Tibial nerve (tissue), 4 donors: Measurements from ENCODE around the gene ABCG5. TPM values are rescaled to one million over a fixed set of nuclear protein-coding genes. Genes with fewer than 3 reads are reported as not detected.

Experiments
- DNase-seq, 2 donors: peaks; one replicate each; pipeline ENCODE4 v3.0.0-alpha.2; 2019; ENCODE audit warnings: low spot score in 2 of 2
- H3K27ac ChIP-seq, 4 donors: fragments of 200-600 bp; sonication (generic) in 3 of 4; one replicate each; pipeline ENCODE4 v1.5.1; 2017 to 2019; ENCODE audit warnings: mild to moderate bottlenecking in 1 of 4
- H3K27me3 ChIP-seq, 2 donors: fragments of 200-600 bp; sonication (generic) in 1 of 2; one replicate each; pipeline versions ENCODE4 v1.5.1 to v1.6.0; 2017 to 2019
- H3K36me3 ChIP-seq, 3 donors: fragments of 200-600 bp; sonication (generic); one replicate each; pipeline ENCODE4 v1.5.1; 2018 to 2019
- H3K4me1 ChIP-seq, 4 donors: fragments of 200-600 bp; sonication (generic) in 3 of 4; one replicate each; pipeline ENCODE4 v1.5.1; 2017 to 2019
- H3K4me3 ChIP-seq, 4 donors: fragments of 200-600 bp; sonication (generic) in 3 of 4; one replicate each; pipeline ENCODE4 v1.5.1; 2017 to 2019; ENCODE audit warnings: mild to moderate bottlenecking in 1 of 4, moderate library complexity in 1 of 4
- H3K9me3 ChIP-seq, 4 donors: fragments of 200-600 bp; sonication (generic) in 3 of 4; one replicate each; pipeline ENCODE4 v1.5.1; 2017 to 2019
- EP300 ChIP-seq, 2 donors: sonication (generic); formaldehyde crosslinking; IDR thresholded peaks; one replicate each; pipeline ENCODE4 v1.6.1; 2017; ENCODE audit warnings: antibody characterized with exemption in 2 of 2, mild to moderate bottlenecking in 1 of 2
- POLR2A ChIP-seq, 2 donors: fragments of 450-650 bp; IDR thresholded peaks; one replicate each; pipeline ENCODE4 v1.6.1; 2017; ENCODE audit warnings: antibody characterized with exemption in 2 of 2, mild to moderate bottlenecking in 2 of 2, moderate library complexity in 2 of 2
- WGBS, 2 donors: methylation state at CpG; one replicate each; pipeline ENCODE4 v1.1.5; 2018; 5-methylcytosine and 5-hydroxymethylcytosine counted together
- total RNA-seq, 4 donors: library from RNA; depleted of rRNA; stranded (reverse); fragments of >200 nt; gene quantifications; one replicate each; pipeline ENCODE4 v1.1.0, GENCODE V29; 2016
- TF ChIP-seq, protein P1 (sequence below), 5 experiments: fragments of 200-600 bp in 3 of 5; fragments of 450-650 bp in 2 of 5; sonication (generic) in 3 of 5; IDR thresholded peaks; one replicate each; pipeline ENCODE4 v1.5.1; 2016 to 2019; ENCODE audit warnings: antibody characterized with exemption in 5 of 5, mild to moderate bottlenecking in 3 of 5, moderate library complexity in 2 of 5

Gene ABCG5
- total RNA-seq, 4 donors from 2014 or later: not detected

DNA sequence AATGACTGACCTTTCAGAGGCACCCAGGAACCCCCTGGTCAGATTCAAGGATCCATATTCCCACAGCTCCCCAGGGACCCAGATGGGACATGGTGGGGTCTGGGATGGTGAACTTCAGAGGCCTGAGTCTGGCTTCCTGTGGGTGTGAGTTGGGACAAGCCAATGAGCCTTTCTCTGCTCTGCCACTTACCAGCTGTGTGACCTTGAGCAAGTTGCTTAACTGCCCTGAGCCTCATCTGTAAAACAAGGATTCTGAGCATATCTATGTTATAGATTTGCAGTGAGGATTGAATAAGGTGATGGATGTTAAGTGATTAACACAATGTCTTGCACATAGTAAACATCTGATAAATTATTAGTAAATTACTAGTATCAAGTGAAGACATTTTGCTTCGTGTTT, 6.5 kb upstream of the ABCG5 start:
- Histone ChIP-seq H3K36me3 (no peaks in the 10 kb centered on the region), H3K27me3 (no peaks in the 10 kb centered on the region), H3K4me1 (no peaks in the 10 kb centered on the region), H3K4me3 (no peak overlapping the region), H3K9me3 (no peaks in the 10 kb centered on the region), H3K27ac (no peak overlapping the region)
- no peak for DNase-seq
- WGBS, 2 donors: 80 to 83% methylated on average over 1 of the region's 1 CpG
- TF ChIP-seq EP300 (IDR thresholded peaks at IDR 0.05): no peak
- TF ChIP-seq, protein P1, sequence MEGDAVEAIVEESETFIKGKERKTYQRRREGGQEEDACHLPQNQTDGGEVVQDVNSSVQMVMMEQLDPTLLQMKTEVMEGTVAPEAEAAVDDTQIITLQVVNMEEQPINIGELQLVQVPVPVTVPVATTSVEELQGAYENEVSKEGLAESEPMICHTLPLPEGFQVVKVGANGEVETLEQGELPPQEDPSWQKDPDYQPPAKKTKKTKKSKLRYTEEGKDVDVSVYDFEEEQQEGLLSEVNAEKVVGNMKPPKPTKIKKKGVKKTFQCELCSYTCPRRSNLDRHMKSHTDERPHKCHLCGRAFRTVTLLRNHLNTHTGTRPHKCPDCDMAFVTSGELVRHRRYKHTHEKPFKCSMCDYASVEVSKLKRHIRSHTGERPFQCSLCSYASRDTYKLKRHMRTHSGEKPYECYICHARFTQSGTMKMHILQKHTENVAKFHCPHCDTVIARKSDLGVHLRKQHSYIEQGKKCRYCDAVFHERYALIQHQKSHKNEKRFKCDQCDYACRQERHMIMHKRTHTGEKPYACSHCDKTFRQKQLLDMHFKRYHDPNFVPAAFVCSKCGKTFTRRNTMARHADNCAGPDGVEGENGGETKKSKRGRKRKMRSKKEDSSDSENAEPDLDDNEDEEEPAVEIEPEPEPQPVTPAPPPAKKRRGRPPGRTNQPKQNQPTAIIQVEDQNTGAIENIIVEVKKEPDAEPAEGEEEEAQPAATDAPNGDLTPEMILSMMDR (IDR thresholded peaks at IDR 0.05): no peak
- no peak for TF ChIP-seq POLR2A (IDR thresholded peaks at IDR 0.05)

DNA sequence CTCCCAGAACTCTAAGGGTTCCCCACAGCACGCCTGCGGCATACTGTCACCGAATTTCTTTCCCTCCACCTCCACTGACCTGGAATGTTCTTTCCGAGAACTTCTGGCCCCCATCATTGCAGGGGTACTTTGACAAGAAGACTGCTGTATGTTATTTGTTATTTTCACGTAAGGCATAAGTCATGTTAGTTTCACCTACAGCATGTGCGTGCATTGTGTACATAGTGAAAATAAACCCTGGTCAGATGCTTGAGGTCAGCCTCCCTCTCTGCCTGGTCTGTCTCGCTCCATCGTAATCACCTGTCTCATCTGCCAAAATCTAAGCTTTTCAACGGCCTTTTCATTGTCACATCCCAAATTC, 4.2 kb upstream of the ABCG5 start:
- WGBS, 2 donors: 86 to 87% methylated on average over 9 of the region's 9 CpGs
- H3K4me3 ChIP-seq: no peak overlapping the region

GRCh38 chr2:43841949-43842865, 3.6 kb upstream of the ABCG5 start:
- Histone ChIP-seq H3K27me3 (no peaks in the 10 kb centered on the region), H3K4me3 (no peak overlapping the region), H3K9me3 (no peaks in the 10 kb centered on the region), H3K4me1 (no peaks in the 10 kb centered on the region), H3K27ac (no peak overlapping the region), H3K36me3 (no peaks in the 10 kb centered on the region)
- TF ChIP-seq, protein P1 (IDR thresholded peaks at IDR 0.05): no peak
- no peak for TF ChIP-seq POLR2A (IDR thresholded peaks at IDR 0.05)
- DNase-seq: no peak
- WGBS, 2 donors: 87 to 89% methylated on average over 14 of the region's 14 CpGs

More for the DNA sequence above, 4.2 kb upstream of the ABCG5 start:
- Histone ChIP-seq H3K9me3 (no peaks in the 10 kb centered on the region), H3K36me3 (no peaks in the 10 kb centered on the region), H3K27me3 (no peaks in the 10 kb centered on the region), H3K27ac (no peak overlapping the region), H3K4me1 (no peaks in the 10 kb centered on the region)
- DNase-seq: no peak
- no peak for TF ChIP-seq EP300 (IDR thresholded peaks at IDR 0.05)
- TF ChIP-seq, protein P1 (IDR thresholded peaks at IDR 0.05): no peak
- TF ChIP-seq POLR2A (IDR thresholded peaks at IDR 0.05): no peak

GRCh38 chr2:43840965-43841364, 2.3 kb upstream of the ABCG5 start:
- 58 to 72% methylated on average over 5 of the region's 5 CpGs for WGBS, 2 donors
- Histone ChIP-seq H3K4me3 (no peak overlapping the region), H3K9me3 (no peaks in the 10 kb centered on the region), H3K27me3 (no peaks in the 10 kb centered on the region), H3K27ac (no peak overlapping the region), H3K4me1 (no peaks in the 10 kb centered on the region), H3K36me3 (no peaks in the 10 kb centered on the region)
- DNase-seq: no peak
- TF ChIP-seq, protein P1 (IDR thresholded peaks at IDR 0.05): no peak
- TF ChIP-seq POLR2A (IDR thresholded peaks at IDR 0.05) (no peak), EP300 (IDR thresholded peaks at IDR 0.05) (no peak)

DNA sequence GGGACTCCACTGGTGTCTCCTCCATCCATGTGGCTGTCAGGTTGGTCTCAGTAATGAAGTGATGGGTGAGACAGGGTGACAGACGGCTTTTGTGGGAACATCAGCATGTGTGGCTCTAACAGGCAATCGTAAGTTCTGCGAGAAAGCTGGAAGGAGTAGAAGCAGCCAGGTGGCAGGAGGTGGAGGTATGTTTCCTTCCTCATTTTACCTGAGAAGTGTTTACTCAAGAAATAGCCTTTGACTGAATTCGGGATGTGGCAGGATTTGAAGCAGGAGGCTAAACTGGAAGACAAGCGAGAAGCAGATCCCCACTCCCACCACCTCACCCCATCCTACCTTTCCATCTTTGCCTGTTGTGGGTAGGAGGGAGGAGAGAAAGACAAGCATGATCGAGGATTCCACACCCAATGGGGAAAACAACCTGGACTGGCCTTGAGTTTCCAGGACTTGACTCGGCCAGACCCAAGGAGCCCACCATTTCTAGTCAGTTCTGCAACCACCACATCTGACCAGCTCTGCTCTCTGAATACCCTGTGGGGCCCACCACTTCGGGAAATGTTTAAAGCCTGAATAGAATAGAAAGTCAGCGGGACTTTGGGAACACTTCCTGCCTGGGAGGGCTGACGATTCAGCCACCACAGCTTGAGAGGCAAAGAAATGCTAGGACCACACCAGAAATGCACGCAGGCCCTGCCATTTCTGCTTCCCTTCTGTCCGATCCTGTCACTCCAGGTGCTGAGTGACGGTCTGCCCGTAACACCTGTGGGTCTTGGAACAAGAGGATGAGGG, 1.3 kb upstream of the ABCG5 start:
- TF ChIP-seq, protein P1 (IDR thresholded peaks at IDR 0.05): no peak
- no peak for TF ChIP-seq POLR2A (IDR thresholded peaks at IDR 0.05)
- TF ChIP-seq EP300 (IDR thresholded peaks at IDR 0.05): no peak
- Histone ChIP-seq H3K4me1 (no peaks in the 10 kb centered on the region), H3K36me3 (no peaks in the 10 kb centered on the region), H3K4me3 (no peak overlapping the region), H3K27me3 (no peaks in the 10 kb centered on the region), H3K9me3 (no peaks in the 10 kb centered on the region), H3K27ac (no peak overlapping the region)
- DNase-seq: no peak
- WGBS, 2 donors: 74 to 87% methylated on average over 14 of the region's 14 CpGs
